Measurements from ENCODE around the gene KCNA2.

DNA sequence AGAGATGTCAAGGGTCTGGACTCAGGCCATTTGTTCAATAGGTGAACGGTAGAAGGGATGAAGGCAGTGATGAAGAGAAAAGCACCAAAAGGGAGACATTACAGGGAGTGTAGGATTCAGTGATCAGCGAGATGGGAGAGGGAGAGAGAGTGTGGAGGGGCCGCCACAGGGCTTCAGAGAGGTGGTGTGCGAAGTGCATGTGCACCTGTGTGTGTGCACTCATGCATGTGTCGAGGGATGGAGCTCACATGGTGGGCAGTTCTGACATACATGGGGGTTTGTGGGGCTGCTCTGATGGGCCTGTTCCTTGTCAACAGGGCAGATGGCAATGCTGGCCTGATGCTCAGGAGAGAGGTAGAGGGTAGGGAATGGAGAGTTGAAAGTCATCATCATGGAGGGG is 11.4 kb upstream of the KCNA2 start:
- TF ChIP-seq, protein P1, sequence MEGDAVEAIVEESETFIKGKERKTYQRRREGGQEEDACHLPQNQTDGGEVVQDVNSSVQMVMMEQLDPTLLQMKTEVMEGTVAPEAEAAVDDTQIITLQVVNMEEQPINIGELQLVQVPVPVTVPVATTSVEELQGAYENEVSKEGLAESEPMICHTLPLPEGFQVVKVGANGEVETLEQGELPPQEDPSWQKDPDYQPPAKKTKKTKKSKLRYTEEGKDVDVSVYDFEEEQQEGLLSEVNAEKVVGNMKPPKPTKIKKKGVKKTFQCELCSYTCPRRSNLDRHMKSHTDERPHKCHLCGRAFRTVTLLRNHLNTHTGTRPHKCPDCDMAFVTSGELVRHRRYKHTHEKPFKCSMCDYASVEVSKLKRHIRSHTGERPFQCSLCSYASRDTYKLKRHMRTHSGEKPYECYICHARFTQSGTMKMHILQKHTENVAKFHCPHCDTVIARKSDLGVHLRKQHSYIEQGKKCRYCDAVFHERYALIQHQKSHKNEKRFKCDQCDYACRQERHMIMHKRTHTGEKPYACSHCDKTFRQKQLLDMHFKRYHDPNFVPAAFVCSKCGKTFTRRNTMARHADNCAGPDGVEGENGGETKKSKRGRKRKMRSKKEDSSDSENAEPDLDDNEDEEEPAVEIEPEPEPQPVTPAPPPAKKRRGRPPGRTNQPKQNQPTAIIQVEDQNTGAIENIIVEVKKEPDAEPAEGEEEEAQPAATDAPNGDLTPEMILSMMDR (conservative IDR thresholded peaks at IDR 0.05), result no peak
- TF ChIP-seq ZFX (IDR thresholded peaks at IDR 0.05), result no peak

Measured in C4-2B (cell line).